Hepatocyte (in vitro differentiated cells): ENCODE results near the gene GRAMD1A.

Experiments
- EZH2 ChIP-seq: fragments of 200-600 bp; sonication (generic); IDR thresholded peaks from 2 replicates; pipeline ENCODE4 v1.6.1; 2016; ENCODE audit warnings: antibody characterized with exemption, mild to moderate bottlenecking, borderline replicate concordance
- EZH2phosphoT487 ChIP-seq: fragments of 200-600 bp; sonication (generic); IDR thresholded peaks from one replicate; pipeline ENCODE4 v1.6.1; 2018; ENCODE audit warnings: antibody characterized with exemption, mild to moderate bottlenecking, low read depth, moderate library complexity; ENCODE audit not compliant: unreplicated experiment, severe bottlenecking
- TF ChIP-seq, protein P1 (sequence below): fragments of 200-600 bp; sonication (generic); IDR thresholded peaks from 2 replicates; pipeline ENCODE4 v1.5.1; 2016; ENCODE audit warnings: antibody characterized with exemption, mild to moderate bottlenecking; ENCODE audit not compliant: poor library complexity

DNA sequence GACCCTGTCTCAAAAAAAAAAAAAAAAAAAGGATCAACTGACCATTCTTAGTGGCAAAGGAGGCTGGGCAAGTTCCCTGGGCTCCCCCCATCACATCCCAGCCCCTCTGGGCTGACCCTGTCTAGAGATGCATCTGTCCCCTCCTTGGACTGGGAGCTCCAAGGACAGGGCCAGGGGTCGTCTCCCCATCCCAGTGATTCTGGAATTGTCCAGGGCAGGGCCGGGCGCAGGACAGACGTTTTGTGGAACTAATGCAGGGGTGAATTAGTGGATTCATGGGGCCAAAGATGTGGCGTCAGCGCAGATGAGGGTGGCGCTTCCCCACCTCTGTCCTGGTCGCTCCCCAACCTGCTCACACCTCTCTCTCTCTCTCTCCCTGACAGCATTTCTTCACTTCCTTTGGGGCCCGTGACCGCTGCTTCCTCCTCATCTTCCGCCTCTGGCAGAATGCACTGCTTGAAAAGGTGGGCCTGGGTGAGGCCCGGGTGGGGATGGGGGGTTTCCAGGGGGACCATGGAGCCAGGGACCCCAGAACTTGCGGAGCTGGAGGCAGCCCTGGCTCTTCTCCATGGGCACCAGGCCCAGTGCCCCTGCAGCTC is 11.1 kb downstream of the GRAMD1A start:
- TF ChIP-seq EZH2 (no peak), EZH2phosphoT487 (no peak)
- TF ChIP-seq, protein P1, sequence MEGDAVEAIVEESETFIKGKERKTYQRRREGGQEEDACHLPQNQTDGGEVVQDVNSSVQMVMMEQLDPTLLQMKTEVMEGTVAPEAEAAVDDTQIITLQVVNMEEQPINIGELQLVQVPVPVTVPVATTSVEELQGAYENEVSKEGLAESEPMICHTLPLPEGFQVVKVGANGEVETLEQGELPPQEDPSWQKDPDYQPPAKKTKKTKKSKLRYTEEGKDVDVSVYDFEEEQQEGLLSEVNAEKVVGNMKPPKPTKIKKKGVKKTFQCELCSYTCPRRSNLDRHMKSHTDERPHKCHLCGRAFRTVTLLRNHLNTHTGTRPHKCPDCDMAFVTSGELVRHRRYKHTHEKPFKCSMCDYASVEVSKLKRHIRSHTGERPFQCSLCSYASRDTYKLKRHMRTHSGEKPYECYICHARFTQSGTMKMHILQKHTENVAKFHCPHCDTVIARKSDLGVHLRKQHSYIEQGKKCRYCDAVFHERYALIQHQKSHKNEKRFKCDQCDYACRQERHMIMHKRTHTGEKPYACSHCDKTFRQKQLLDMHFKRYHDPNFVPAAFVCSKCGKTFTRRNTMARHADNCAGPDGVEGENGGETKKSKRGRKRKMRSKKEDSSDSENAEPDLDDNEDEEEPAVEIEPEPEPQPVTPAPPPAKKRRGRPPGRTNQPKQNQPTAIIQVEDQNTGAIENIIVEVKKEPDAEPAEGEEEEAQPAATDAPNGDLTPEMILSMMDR = no peak
